AML-193 (cell line): ENCODE data around the gene SPP1.
A peak's percentile ranks its signal among the peaks of the same experiment; 100 is the strongest.
"Not testable (repeated sequence)": the region's sequence is repeated elsewhere in the genome, so short reads cannot be mapped to it uniquely, and the experiment has no call there.

Experiments used
- DNase-seq, 2 experiments: peaks; one replicate each; lab custom pipeline; 2025; lab: John Stamatoyannopoulos, UW

SPP1 gene

GRCh38 chr4:87975466-87975865 is at the start of gene SPP1:
Gene SPP1, plus strand, starts transcription at chr4:87975714. Its CDS starts 1,182 bp downstream, at chr4:87976896.
- peak; percentile 65 to 75 for DNase-seq

GRCh38 chr4:87926554-87927098 is 48.9 kb upstream of the SPP1 start:
- DNase-seq: no peak

GRCh38 chr4:87930629-87931028 is 44.9 kb upstream of the SPP1 start:
- DNase-seq: no peak

GRCh38 chr4:87931932-87932331 is 43.6 kb upstream of the SPP1 start:
- DNase-seq: no peak

- no peak for DNase-seq
These were observed 42.8 kb upstream of the SPP1 start for GRCh38 chr4:87932718-87933141.

GRCh38 chr4:87933337-87933736 is 42.2 kb upstream of the SPP1 start:
- no peak for DNase-seq

GRCh38 chr4:87934157-87934704 is 41.3 kb upstream of the SPP1 start:
- no peak for DNase-seq

GRCh38 chr4:87934973-87935372 is 40.5 kb upstream of the SPP1 start:
- no peak for DNase-seq

- DNase-seq: not testable (repeated sequence)
These were observed 39.6 kb upstream of the SPP1 start for GRCh38 chr4:87935954-87936353.

- no peak for DNase-seq
These were observed 38.0 kb upstream of the SPP1 start for GRCh38 chr4:87937523-87937922.

- DNase-seq: no peak
These were observed 36.8 kb upstream of the SPP1 start for GRCh38 chr4:87938746-87939145.

GRCh38 chr4:87939978-87940690 is 35.4 kb upstream of the SPP1 start:
- no peak for DNase-seq

- not testable (repeated sequence) for DNase-seq
These were observed 34.7 kb upstream of the SPP1 start for GRCh38 chr4:87940809-87941208.

GRCh38 chr4:87941537-87942392 is 33.7 kb upstream of the SPP1 start:
- DNase-seq: no peak

GRCh38 chr4:87943660-87944149 is 31.8 kb upstream of the SPP1 start:
- no peak for DNase-seq

- no peak for DNase-seq
These were observed 30.5 kb upstream of the SPP1 start for GRCh38 chr4:87944967-87945366.

GRCh38 chr4:87946766-87947165 is 28.7 kb upstream of the SPP1 start:
- no peak for DNase-seq

GRCh38 chr4:87947381-87948160 is 27.9 kb upstream of the SPP1 start:
- no peak for DNase-seq

- no peak for DNase-seq
These were observed 25.6 kb upstream of the SPP1 start for GRCh38 chr4:87949961-87950360.

- DNase-seq: no peak
These were observed 25.0 kb upstream of the SPP1 start for GRCh38 chr4:87950493-87950892.

- DNase-seq: no peak
These were observed 24.5 kb upstream of the SPP1 start for GRCh38 chr4:87950936-87951511.
